GM21447 (cell line): ENCODE measurements around the gene OPRM1.
"Not testable (repeated sequence)": the region's sequence is repeated elsewhere in the genome, so short reads cannot be mapped to it uniquely, and the experiment has no call there.

Source experiments
- ATAC-seq: cut with Tn5 transposase; IDR thresholded peaks from one replicate; pipeline ENCODE4 v1.9.1; 2021; ENCODE audit not compliant: unreplicated experiment

OPRM1 gene

GRCh38 chr6:154140743-154141142 lies 101.7 kb downstream of the OPRM1 start:
- no peak for ATAC-seq

- no peak for ATAC-seq
Observed at GRCh38 chr6:154143753-154144152, 104.7 kb downstream of the OPRM1 start.

- no peak for ATAC-seq
Observed at GRCh38 chr6:154154389-154154967, 115.4 kb downstream of the OPRM1 start.

- peak; percentile 70 for ATAC-seq
Observed at GRCh38 chr6:154156135-154156896, 117.3 kb downstream of the OPRM1 start.

GRCh38 chr6:154157082-154157481 lies 118.0 kb downstream of the OPRM1 start:
- ATAC-seq = peak; percentile 61

- no peak for ATAC-seq
Observed at GRCh38 chr6:154157706-154158105, 118.7 kb downstream of the OPRM1 start.

- ATAC-seq = no peak
Observed at GRCh38 chr6:154159126-154159525, 120.1 kb downstream of the OPRM1 start.

GRCh38 chr6:154161689-154162088 lies 122.6 kb downstream of the OPRM1 start:
- peak; percentile 65 for ATAC-seq

- ATAC-seq = peak; percentile 33
Observed at GRCh38 chr6:154164397-154164796, 125.4 kb downstream of the OPRM1 start.

GRCh38 chr6:154165478-154165877 lies 126.4 kb downstream of the OPRM1 start:
- ATAC-seq = no peak

GRCh38 chr6:154166140-154166539 lies 127.1 kb downstream of the OPRM1 start:
- ATAC-seq = no peak

- ATAC-seq = no peak
Observed at GRCh38 chr6:154167126-154167525, 128.1 kb downstream of the OPRM1 start.

- no peak for ATAC-seq
Observed at GRCh38 chr6:154169193-154169847, 130.3 kb downstream of the OPRM1 start.

- ATAC-seq = no peak
Observed at GRCh38 chr6:154170106-154170505, 131.1 kb downstream of the OPRM1 start.

GRCh38 chr6:154172393-154172792 lies 133.4 kb downstream of the OPRM1 start:
- not testable (repeated sequence) for ATAC-seq

GRCh38 chr6:154179434-154179833 lies 140.4 kb downstream of the OPRM1 start:
- no peak for ATAC-seq

- ATAC-seq = no peak
Observed at GRCh38 chr6:154187203-154187602, 148.2 kb downstream of the OPRM1 start.

GRCh38 chr6:154187714-154188113 lies 148.7 kb downstream of the OPRM1 start:
- no peak for ATAC-seq

GRCh38 chr6:154196333-154196885 lies 157.4 kb downstream of the OPRM1 start:
- no peak for ATAC-seq

GRCh38 chr6:154197196-154197860 lies 158.3 kb downstream of the OPRM1 start:
- ATAC-seq = no peak

- not testable (repeated sequence) for ATAC-seq
Observed at GRCh38 chr6:154201688-154202087, 162.6 kb downstream of the OPRM1 start.
